ENCODE data around the gene SMO. TPM values are rescaled to one million over a fixed set of nuclear protein-coding genes. Genes with fewer than 3 reads are reported as not detected.

The SMO gene
- total and polyA plus RNA-seq, 2 donors (not counting 3 experiments of a cell fraction or from before 2014, with no cell fraction given): 13.2 to 16.5 TPM

- dilution Hi-C loops (cut with MboI; ENCODE audit: extremely low pct_ligation_motif_present, low sequenced_read_pairs): no loop called here
- FAIRE-seq (peak; percentile 55), DNase-seq (ENCODE audit: low read depth, low spot score) (peak; percentile 44)
- Histone ChIP-seq H3K4me2 (ENCODE audit: insufficient read depth, low read length) (peak overlapping the region; percentile 82), H4K20me1 (replicated peaks; ENCODE audit: control insufficient read depth, extremely low read depth, insufficient read depth, low read length) (no peaks in the 10 kb centered on the region), H3K9ac (replicated peaks; ENCODE audit: extremely low read depth, insufficient read depth, low read length) (no peak overlapping the region), H3K79me2 (ENCODE audit: control insufficient read depth, insufficient read depth, low read length) (peaks cover 2% of the 10 kb centered on the region), H3K4me1 (ENCODE audit: control insufficient read depth, extremely low read depth, insufficient read depth, low read length) (peaks cover 22% of the 10 kb centered on the region), H2AFZ (ENCODE audit: low read depth, low read length) (peak overlapping the region; percentile 91), H3K9me1 (replicated peaks; ENCODE audit: control insufficient read depth, extremely low read depth, insufficient read depth, low read length) (no peaks in the 10 kb centered on the region), H3K4me3 (replicated peaks in 1 of 3; ENCODE audit: insufficient read depth in 1 of 3, low read depth in 1 of 3, low read length in 3 of 3) (peak overlapping the region in 1 of 3 experiments; percentile 37), H3K36me3 (ENCODE audit: control insufficient read depth in 2 of 2, extremely low read depth in 1 of 2, insufficient read depth in 2 of 2, low read length in 2 of 2) (no peaks in the 10 kb centered on the region), H3K27me3 (ENCODE audit: control insufficient read depth in 2 of 2, insufficient read depth in 2 of 2, low read length in 2 of 2) (peaks cover 0 to 2% of the 10 kb centered on the region in 2 experiments), H3K27ac (ENCODE audit: insufficient read depth, low read depth, low read length) (no peak overlapping the region), H3K9me3 (replicated peaks; ENCODE audit: control insufficient read depth, insufficient read depth, low read length) (no peaks in the 10 kb centered on the region)
- ChIA-PET POLR2A (no interaction called here), CTCF (interaction anchor here (0.8 to 3.0 kb wide), 8 partner anchors 9 to 422 kb away, joined by 3 to 30 read pairs (median 8); no protein-coding TSS in a partner anchor)
- intact Hi-C loops (cut with micrococcal nuclease): loop anchor here (1.0 kb wide), 1 partner anchor 250 kb away; no protein-coding TSS in a partner anchor
- BruUV-seq (replicated peaks): no TSS peak
- TF ChIP-seq EZH2 (IDR thresholded peaks at IDR 0.05; ENCODE audit: borderline replicate concordance, low read depth, low read length, severe bottlenecking): no peak
- no peak for TF ChIP-seq POLR2AphosphoS5 (IDR thresholded peaks at IDR 0.05; ENCODE audit: insufficient read depth, low read depth, low read length)
- no peak for TF ChIP-seq POLR2A (IDR thresholded peaks at IDR 0.05; ENCODE audit: low read depth, low read length)
- no peak for TF ChIP-seq MAX (IDR thresholded peaks at IDR 0.05; ENCODE audit: insufficient read depth, insufficient read length)
- TF ChIP-seq GATA2 (IDR thresholded peaks at IDR 0.05; ENCODE audit: insufficient read depth, insufficient read length, low read depth, low read length): no peak
- no peak for TF ChIP-seq MYC (IDR thresholded peaks at IDR 0.05; ENCODE audit: low read depth, low read length)
- TF ChIP-seq CTCF (IDR thresholded peaks at IDR 0.05; ENCODE audit: extremely low read depth in 1 of 2, insufficient read depth in 1 of 2, low read depth in 1 of 2, low read length in 2 of 2): no peak
- TF ChIP-seq FOS (IDR thresholded peaks at IDR 0.05; ENCODE audit: borderline replicate concordance, insufficient read depth, low read length): no peak
- TF ChIP-seq JUN (IDR thresholded peaks at IDR 0.05; ENCODE audit: borderline replicate concordance, insufficient read depth, insufficient read length, low read depth): no peak
Observed at GRCh38 chr7:129222064-129222463, 33.6 kb downstream of the SMO start.

Measured in endothelial cell of umbilical vein (primary cell).